Activated CD8-positive, alpha-beta memory T cell treated with anti-CD3 and anti-CD28 coated beads, Interleukin-2, amount 50 U/mL, for 4 hours (primary cell): ENCODE data around the gene PDE10A.

Experiments
- DNase-seq: peaks from one replicate; pipeline ENCODE4 v3.0.0-alpha.2; 2020

The PDE10A gene

GRCh38 chr6:165325609-165326008 lies 337.4 kb downstream of the PDE10A start:
- no peak for DNase-seq

GRCh38 chr6:165321555-165322145 lies 341.4 kb downstream of the PDE10A start:
- DNase-seq = no peak

- DNase-seq = no peak
Measured at GRCh38 chr6:165321150-165321549, 341.9 kb downstream of the PDE10A start.

- DNase-seq = no peak
Measured at GRCh38 chr6:165317723-165318122, 345.3 kb downstream of the PDE10A start.

- DNase-seq = no peak
Measured at GRCh38 chr6:165308926-165309731, 353.9 kb downstream of the PDE10A start, which contains the start of gene C6orf118. Gene C6orf118, minus strand, starts transcription at chr6:165309605. Its CDS starts 19 bp downstream, at chr6:165309586.

- no peak for DNase-seq
Measured at GRCh38 chr6:165306955-165307354, 356.1 kb downstream of the PDE10A start.

GRCh38 chr6:165301372-165302246 lies 361.4 kb downstream of the PDE10A start:
- no peak for DNase-seq

- DNase-seq = no peak
Measured at GRCh38 chr6:165300422-165300936, 362.6 kb downstream of the PDE10A start.

- DNase-seq = no peak
Measured at GRCh38 chr6:165298875-165299274, 364.2 kb downstream of the PDE10A start.

- DNase-seq = no peak
Measured at GRCh38 chr6:165298402-165298801, 364.6 kb downstream of the PDE10A start.

- no peak for DNase-seq
Measured at GRCh38 chr6:165292657-165293056, 370.4 kb downstream of the PDE10A start.
